WTC11 (cell line): Measurements from ENCODE around the gene BANK1.

ENCODE experiments used
- CREB1 ChIP-seq: sonication (generic); formaldehyde crosslinking; IDR thresholded peaks from 2 replicates; pipeline ENCODE4 v1.8.0; 2023; ENCODE audit warnings: mild to moderate bottlenecking, missing genetic modification reagents
- CREM ChIP-seq: sonication (generic); formaldehyde crosslinking; IDR thresholded peaks from 2 replicates; pipeline ENCODE4 v1.8.1; 2022; ENCODE audit warnings: mild to moderate bottlenecking, missing genetic modification reagents, moderate library complexity
- IRF2 ChIP-seq: sonication (generic); formaldehyde crosslinking; IDR thresholded peaks from 2 replicates; pipeline ENCODE4 v1.8.0; 2022; ENCODE audit warnings: low read depth, missing genetic modification reagents, borderline replicate concordance
- JUN ChIP-seq: sonication (generic); formaldehyde crosslinking; IDR thresholded peaks from 2 replicates; pipeline ENCODE4 v1.8.0; 2023; ENCODE audit warnings: mild to moderate bottlenecking, missing genetic modification reagents
- NR1H2 ChIP-seq: sonication (generic); formaldehyde crosslinking; IDR thresholded peaks from 2 replicates; pipeline ENCODE4 v1.9.0; 2021; ENCODE audit warnings: mild to moderate bottlenecking, moderate library complexity, missing genetic modification reagents
- SP1 ChIP-seq: sonication (generic); formaldehyde crosslinking; conservative IDR thresholded peaks from 2 replicates; pipeline ENCODE4 v1.8.1; 2022; ENCODE audit warnings: missing genetic modification reagents
- ZNF138 ChIP-seq: sonication (generic); formaldehyde crosslinking; conservative IDR thresholded peaks from 2 replicates; pipeline ENCODE4 v1.8.1; 2022; ENCODE audit warnings: mild to moderate bottlenecking, moderate library complexity, missing genetic modification reagents
- TF ChIP-seq, protein P1 (sequence below): sonication (generic); formaldehyde crosslinking; IDR thresholded peaks from 2 replicates; pipeline ENCODE4 v1.8.1; 2023; ENCODE audit warnings: mild to moderate bottlenecking, missing genetic modification reagents, moderate library complexity
- TF ChIP-seq, protein P2 (sequence below): sonication (generic); formaldehyde crosslinking; IDR thresholded peaks from 2 replicates; pipeline ENCODE4 v1.8.1; 2023; ENCODE audit warnings: mild to moderate bottlenecking, moderate library complexity, missing genetic modification reagents
- TF ChIP-seq, protein P3 (sequence below): sonication (generic); formaldehyde crosslinking; IDR thresholded peaks from 2 replicates; pipeline ENCODE4 v1.8.1; 2022; ENCODE audit warnings: low read depth, mild to moderate bottlenecking, moderate library complexity, missing genetic modification reagents, borderline replicate concordance
- TF ChIP-seq, protein P4 (sequence below): fragments of 200-600 bp; IDR thresholded peaks from 2 replicates; pipeline ENCODE4 v1.8.0; 2022; ENCODE audit warnings: antibody characterized with exemption
- TF ChIP-seq, protein P5 (sequence below): sonication (generic); formaldehyde crosslinking; conservative IDR thresholded peaks from 2 replicates; pipeline ENCODE4 v1.8.1; 2022; ENCODE audit warnings: mild to moderate bottlenecking, missing genetic modification reagents

DNA sequence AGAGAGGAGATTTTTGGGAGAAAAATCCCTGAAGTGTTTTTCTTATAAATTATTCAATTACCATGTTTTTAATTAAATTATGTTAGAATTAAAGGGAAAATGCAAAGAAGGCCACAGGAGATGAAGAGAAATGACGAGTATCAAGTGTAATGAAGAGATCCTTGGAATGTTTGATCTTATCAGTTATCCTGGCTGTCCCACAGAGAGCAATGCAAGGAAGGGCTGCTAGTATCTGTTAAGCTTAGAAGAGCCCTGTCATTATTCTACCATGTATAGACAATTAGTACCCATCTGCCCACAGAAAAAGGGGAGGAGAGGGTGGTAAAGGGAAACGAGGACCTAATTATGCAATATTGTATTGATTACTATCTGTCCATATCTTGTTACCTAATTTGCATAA is 257.1 kb downstream of the BANK1 start:
- TF ChIP-seq, protein P1, sequence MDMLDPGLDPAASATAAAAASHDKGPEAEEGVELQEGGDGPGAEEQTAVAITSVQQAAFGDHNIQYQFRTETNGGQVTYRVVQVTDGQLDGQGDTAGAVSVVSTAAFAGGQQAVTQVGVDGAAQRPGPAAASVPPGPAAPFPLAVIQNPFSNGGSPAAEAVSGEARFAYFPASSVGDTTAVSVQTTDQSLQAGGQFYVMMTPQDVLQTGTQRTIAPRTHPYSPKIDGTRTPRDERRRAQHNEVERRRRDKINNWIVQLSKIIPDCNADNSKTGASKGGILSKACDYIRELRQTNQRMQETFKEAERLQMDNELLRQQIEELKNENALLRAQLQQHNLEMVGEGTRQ (CRISPR knock-in tag): no peak
- TF ChIP-seq, protein P2, sequence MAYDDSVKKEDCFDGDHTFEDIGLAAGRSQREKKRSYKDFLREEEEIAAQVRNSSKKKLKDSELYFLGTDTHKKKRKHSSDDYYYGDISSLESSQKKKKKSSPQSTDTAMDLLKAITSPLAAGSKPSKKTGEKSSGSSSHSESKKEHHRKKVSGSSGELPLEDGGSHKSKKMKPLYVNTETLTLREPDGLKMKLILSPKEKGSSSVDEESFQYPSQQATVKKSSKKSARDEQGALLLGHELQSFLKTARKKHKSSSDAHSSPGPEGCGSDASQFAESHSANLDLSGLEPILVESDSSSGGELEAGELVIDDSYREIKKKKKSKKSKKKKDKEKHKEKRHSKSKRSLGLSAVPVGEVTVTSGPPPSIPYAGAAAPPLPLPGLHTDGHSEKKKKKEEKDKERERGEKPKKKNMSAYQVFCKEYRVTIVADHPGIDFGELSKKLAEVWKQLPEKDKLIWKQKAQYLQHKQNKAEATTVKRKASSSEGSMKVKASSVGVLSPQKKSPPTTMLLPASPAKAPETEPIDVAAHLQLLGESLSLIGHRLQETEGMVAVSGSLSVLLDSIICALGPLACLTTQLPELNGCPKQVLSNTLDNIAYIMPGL (CRISPR knock-in tag): no peak
- TF ChIP-seq JUN (no peak), ZNF138 (no peak), NR1H2 (no peak), SP1 (CRISPR knock-in tag) (no peak), CREM (CRISPR knock-in tag) (no peak), CREB1 (no peak), IRF2 (no peak)
- TF ChIP-seq, protein P3, sequence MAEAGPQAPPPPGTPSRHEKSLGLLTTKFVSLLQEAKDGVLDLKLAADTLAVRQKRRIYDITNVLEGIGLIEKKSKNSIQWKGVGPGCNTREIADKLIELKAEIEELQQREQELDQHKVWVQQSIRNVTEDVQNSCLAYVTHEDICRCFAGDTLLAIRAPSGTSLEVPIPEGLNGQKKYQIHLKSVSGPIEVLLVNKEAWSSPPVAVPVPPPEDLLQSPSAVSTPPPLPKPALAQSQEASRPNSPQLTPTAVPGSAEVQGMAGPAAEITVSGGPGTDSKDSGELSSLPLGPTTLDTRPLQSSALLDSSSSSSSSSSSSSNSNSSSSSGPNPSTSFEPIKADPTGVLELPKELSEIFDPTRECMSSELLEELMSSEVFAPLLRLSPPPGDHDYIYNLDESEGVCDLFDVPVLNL (CRISPR knock-in tag): no peak
- TF ChIP-seq, protein P4, sequence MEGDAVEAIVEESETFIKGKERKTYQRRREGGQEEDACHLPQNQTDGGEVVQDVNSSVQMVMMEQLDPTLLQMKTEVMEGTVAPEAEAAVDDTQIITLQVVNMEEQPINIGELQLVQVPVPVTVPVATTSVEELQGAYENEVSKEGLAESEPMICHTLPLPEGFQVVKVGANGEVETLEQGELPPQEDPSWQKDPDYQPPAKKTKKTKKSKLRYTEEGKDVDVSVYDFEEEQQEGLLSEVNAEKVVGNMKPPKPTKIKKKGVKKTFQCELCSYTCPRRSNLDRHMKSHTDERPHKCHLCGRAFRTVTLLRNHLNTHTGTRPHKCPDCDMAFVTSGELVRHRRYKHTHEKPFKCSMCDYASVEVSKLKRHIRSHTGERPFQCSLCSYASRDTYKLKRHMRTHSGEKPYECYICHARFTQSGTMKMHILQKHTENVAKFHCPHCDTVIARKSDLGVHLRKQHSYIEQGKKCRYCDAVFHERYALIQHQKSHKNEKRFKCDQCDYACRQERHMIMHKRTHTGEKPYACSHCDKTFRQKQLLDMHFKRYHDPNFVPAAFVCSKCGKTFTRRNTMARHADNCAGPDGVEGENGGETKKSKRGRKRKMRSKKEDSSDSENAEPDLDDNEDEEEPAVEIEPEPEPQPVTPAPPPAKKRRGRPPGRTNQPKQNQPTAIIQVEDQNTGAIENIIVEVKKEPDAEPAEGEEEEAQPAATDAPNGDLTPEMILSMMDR: no peak
- TF ChIP-seq, protein P5, sequence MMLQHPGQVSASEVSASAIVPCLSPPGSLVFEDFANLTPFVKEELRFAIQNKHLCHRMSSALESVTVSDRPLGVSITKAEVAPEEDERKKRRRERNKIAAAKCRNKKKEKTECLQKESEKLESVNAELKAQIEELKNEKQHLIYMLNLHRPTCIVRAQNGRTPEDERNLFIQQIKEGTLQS (CRISPR knock-in tag): no peak
